Stimulated activated CD4-positive, alpha-beta T cell treated with anti-CD3 and anti-CD28 coated beads, Interleukin-4, amount 100 ng/mL, for 1 hour (primary cell): ENCODE data around the gene SDC4.
"Not testable (repeated sequence)": the region's sequence is repeated elsewhere in the genome, so short reads cannot be mapped to it uniquely, and the experiment has no call there.

ENCODE experiments used
- DNase-seq: peaks from one replicate; pipeline ENCODE4 v3.0.0-alpha.2; 2020

The SDC4 gene

GRCh38 chr20:45363611-45364492 is 15.6 kb upstream of the SDC4 start:
- DNase-seq = no peak

DNA sequence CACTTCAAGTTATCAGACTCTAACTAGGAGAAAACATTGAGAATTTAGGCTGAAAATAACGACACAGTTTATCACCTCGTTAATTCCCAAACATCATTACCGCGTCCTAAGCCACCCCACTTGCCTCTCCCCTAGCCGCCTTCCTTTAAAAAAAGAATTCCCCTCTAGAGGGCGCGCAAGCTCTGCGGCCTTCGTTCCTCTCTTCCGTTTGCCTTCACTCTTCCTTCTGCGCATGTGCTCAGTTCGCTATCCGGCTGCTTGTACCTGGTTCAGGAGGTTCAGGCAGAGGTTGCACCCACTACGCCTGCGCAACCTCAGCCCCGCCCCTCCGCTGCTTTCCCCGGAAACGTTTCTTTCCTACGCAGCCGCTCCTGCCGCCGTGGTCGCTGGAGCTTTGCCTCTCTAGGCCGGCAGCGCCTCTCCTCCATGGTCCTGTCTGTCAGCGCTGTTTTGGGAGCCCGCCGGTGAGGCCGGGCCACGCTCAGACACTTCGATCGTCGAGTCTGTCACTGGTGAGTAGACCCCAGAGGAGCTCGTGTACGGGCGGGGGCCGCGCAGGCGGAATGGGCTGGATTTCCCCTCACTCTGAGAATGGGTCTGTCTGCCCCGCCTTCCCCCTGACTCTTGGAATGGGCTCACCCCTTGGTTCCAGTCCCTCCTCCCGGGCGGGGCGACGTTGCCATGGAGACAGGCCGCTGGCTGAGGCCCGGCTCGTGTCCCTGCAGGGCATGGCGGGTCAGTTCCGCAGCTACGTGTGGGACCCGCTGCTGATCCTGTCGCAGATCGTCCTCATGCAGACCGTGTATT is 14.8 kb upstream of the SDC4 start, which contains the start of gene SYS1:
Gene SYS1, plus strand, starts transcription at position 353 of the 807 bp plus-strand sequence. Its CDS starts 376 bp downstream, at position 729.
- peak; percentile 98 for DNase-seq

DNA sequence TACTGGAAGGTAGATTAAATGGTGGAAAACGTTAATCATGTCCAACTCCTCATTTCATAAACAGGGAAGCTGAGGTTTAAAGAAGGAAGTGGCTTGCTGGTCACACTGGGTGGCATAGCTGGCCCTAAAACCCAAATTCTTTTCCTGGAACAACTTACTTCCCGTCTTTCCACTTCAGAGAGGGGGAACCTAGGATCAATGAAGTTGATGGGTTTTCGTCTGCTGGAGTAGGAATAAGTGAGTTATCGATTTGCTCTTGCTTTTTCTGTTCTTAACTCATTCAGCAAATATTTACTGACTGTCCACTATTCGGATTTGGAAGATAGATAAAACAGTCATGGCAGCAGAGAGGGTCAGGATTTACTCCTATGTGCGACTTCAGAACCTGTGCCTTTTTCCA is 13.6 kb upstream of the SDC4 start:
- no peak for DNase-seq

DNA sequence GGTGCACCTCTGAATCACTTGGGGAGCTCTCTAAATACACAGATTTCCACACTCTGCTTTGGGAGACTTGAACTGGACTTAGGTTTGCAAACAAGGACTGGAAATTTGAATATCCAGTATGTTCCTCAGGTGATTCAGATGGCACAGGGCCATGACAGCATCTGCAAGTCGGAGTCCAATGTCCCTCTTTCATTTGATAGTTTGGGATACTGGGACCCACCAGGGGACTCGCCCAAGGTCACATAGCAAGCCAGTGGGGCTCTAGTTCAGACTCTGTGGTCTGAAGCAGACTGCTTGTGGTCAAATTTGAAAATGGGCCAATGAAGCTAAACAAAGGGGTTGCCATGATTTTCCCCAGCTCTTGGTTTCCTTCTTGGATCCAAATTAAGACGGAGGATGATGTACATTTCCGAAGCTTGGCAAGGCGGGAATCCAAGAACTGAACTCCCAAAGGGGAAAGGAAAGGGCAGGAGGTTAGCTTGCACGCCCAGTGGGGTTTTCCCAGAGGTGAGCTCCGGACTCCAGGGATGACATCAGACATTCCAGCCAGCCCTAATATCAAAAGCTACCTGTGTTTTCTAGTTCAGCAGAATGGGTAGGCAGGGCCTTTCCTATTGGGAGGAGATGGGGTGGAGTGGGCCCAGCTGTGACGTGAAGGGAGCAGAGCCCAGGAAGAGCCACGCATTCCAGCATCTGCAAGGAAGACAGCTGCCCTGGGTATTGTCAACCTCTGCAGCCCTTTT is 11.4 kb upstream of the SDC4 start:
- DNase-seq = no peak

- no peak for DNase-seq
These were observed 10.8 kb upstream of the SDC4 start for GRCh38 chr20:45359069-45359405.

DNA sequence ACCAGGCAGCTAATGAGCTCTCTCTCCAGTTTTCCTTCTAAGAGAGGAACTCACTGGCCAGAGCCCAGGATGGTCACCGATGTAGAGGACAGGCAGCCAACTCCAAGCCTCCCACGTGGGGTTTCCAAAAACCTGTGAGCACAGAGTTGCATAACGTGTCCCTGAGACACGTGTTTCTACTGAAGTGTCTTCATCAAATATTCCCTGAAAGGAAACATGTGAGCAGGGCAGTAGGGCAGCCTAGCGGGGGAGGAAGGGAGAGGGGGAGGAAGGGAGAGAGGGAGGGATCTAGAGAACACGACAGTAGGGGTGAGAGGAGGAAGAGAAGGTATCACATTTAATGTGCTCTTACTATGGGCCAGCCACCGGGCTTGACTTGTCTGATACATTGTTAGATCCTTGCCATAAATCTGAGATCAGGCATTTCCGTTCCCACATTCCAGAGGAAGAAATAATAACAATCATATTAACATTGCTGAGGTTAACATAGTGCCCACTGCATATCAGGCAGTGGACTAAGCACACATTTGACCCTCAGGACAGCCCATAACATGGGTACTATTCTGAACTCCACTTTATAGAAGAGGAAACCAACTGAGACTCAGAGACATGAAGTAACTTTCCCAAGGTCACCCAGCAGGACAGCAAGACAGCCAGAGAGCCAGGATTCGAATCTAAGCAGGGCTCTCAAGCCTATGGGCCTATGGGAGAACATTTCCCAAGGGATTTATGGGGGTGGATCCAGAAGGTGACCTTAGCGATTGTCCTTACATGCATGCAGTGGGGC is 10.3 kb upstream of the SDC4 start:
- no peak for DNase-seq

DNA sequence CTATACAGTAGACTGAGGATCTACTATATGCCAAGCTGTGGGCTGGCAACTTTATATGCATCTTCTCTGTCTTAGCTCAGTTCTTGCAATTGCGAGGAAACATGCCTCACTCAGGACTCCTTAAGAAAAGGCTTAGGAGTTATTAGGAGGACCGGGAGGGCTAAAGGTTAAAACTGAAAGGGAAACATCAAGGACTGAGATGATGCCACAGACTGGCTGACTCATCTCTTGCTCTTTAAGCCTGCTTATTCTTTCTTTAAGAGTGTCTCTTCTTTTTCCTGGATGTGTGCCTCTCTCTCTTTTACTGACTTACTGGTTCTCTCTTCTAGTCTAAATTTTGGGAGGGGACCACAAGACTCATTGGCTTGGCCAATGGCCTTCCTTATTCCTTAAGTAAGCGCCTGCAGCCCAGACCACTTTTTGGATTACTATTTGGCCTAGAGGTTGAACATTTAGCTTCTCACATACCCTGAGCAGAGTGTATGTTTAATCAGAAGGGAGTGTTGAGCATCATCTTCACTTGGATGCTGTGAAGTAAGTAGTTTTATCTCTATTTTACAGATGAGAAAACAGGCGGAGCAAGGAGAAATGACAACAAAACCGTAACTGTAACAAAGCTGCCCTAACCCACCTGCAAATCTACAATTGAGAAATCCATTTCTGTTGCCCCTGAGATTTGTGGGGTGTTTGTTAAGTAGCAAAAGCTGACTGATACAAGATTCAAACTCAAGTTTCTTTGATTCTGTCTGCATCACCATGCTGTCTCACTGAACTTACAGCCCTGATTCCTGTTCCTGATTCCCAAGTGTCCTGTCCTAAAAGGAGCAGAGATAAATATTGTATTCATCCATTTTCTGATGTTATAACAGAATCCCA is 7.2 kb upstream of the SDC4 start:
- DNase-seq = no peak

GRCh38 chr20:45354423-45355208 is 6.4 kb upstream of the SDC4 start:
- DNase-seq = no peak

- DNase-seq = no peak
These were observed 5.5 kb upstream of the SDC4 start for GRCh38 chr20:45353746-45354145.

DNA sequence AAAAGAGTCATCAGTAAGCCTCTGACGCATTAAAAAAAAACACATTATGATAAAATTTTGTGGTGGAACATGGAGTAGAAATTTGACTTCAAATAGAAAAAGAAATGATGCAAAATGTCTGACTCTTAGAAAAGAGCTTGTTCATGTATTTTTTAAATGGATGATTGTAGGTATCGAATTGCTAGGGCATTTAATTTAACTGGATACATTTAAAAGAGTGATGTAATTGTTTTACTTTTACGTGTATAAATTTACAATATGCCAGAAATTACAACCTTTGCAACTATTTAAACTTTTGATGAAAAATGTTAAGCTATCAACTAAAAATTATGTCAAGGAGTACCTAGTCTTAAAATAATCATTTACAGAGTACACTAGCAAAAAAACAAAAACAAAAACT is 4.5 kb upstream of the SDC4 start:
- no peak for DNase-seq

DNA sequence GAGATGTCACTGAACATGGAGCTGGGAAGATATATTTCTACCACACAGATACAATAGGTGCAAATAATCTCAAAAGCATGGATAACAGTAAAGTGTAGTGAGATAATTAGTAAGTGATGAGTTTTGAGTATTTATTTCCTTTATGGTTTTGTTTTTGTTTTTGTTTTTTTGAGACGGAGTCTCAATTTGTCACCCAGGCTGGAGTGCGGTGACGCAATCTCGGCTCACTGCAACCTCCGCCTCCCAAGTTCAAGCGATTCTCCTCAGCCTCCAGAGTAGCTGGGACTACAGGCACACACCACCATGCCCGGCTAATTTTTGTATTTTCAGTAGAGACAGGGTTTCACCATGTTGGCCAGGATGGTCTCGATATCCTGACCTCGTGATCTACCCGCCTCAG is 2.6 kb upstream of the SDC4 start:
- not testable (repeated sequence) for DNase-seq

DNA sequence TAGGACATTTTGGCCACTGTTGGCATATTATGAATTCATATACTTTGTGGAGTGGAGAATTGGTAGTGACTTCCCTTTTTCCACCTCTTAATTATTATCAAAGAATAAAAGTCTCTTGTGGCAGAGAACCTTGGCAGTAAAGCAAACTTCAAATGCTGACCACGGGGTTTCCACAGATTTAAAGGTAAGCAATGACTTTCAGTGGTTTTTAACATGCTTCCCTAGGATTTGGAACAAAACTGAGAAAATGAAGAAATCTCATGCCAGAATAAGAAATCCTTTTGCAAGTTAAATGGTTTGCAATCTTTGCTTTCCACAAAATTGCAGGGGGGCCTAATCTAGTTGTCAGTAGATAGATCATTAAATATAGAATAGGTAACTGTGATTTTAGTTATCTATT is 2.0 kb upstream of the SDC4 start:
- no peak for DNase-seq

DNA sequence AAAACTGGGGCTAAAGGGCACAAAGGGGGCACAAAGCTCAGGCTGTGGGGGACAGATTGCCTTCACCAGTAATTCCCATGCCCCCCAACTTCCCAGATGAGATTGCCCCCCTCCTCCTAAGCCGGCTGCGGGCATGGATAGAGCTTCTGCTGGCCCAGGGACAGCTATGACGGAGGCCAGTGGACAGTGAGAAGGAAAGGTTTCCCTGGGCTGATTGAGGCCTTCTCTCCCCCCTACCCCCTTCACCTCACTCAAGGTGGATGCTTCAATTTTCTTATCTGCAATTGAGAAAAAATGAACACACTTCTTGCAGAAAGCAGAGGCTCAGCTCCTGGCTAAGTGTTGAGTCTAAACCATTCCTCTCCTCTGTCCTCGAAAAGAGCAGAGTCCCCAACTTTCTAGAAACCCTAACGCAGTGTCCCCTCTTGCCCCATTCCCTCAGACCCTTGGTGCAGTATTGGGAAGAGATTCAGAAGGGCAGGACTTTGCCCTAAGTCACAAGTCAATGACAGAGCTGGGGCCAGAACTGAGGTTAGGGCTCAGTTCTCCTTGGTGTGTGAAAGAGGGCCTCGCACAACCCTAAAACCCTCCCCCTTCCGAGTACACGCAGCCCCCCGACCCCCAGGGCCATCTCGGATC is 808 bp downstream of the SDC4 start:
- no peak for DNase-seq

- no peak for DNase-seq
These were observed 1.4 kb downstream of the SDC4 start for GRCh38 chr20:45346851-45347250.

DNA sequence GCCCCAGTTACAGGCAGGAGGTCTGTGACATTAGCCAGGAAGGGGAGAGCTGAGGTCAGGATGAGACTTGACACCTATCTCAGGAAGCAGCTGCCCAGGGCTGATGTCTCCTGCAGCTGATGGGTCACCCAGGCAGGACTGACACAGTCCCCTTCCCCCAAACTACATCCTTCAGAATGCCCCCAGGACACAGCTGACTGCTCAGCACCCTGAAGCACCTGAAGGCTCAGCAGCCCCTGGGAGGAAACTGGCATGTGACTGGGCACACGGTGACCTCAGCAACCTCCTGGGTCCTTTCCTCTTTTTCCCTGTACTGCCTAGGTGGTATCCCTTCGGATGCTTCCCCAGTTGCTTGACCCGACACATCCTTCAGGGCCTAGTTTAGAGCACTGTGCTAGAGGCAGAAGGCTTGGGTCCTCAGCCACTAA is 1.9 kb downstream of the SDC4 start:
- DNase-seq = no peak

DNA sequence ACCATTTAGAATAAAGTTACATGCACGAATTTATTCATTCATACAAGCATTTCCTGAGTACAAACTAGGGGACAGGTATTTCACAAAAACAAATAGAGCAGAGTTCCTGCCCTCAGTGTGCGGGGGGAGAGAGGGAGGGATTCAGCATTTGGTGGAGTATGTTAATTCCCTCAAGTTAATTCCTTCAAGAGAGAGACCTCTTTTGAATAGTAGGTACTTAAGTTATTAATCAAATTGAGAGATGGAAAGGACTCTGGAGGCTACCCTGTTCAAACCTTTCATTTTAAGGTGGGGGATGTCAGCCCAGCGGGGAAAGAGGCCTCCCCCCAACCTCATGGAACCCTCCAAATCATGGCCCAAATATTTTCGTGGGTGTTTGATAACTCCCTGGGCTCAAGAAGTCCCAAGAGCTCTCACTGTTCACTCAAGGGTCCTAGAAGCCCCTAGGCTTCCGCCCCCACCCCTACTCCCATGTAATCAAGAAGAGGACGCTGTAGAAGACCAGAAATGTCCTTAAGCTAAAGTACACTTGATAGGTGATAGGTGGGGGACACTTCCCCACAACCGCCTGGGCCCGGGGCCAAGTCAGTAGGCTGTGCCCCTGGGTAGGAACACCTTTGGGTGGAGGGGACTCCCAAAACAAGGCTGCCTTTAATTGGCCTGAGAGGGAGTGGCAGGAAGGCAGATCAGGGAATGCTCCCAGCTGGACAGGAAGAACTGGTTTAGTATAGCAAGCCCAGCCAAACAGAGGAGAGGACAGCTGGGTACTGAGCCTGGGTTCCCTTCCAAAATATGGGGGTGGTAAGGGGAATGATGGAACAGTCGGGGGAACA is 2.9 kb downstream of the SDC4 start:
- DNase-seq = no peak

- no peak for DNase-seq
These were observed 3.9 kb downstream of the SDC4 start for GRCh38 chr20:45344168-45344860.

DNA sequence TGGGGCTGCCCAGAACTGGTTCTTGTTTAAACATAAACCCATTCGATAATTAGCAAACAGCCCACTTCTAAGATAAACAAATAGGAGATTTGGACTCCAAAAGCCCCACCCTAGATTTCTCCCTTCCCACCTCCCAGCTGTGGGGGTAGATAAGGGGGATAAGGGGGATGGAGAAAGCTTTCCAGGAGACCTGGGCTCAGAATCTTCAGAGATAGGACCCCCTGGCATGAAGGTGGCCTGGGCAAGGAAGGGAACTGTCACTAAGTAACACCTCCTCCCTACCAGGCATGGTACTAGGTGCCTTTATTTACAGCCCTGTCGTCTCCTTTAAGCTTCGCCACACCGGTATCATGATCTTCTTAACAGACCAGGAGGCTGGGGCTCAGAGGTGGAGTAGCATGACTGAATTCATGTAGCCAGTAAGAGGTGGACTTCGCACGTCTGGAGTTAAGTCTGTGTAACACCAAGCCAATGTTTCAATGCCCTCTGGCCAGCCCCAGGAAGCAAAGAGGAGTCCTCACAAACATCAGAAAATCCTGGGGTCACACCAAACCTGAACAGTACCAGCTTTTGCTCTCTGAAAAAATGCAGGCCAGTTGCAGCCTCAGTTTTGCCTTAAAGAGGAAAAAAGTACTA is 4.6 kb downstream of the SDC4 start:
- DNase-seq = no peak
